ENCODE measurements around the gene GPR146. TPM values are rescaled to one million over a fixed set of nuclear protein-coding genes. Genes with fewer than 3 reads are reported as not detected.

The GPR146 gene
- total and polyA plus RNA-seq, 2 of the 8 experiments (the other 6 are each of a cell fraction or from before 2014, with no cell fraction given): 1.8 to 2.7 TPM

DNA sequence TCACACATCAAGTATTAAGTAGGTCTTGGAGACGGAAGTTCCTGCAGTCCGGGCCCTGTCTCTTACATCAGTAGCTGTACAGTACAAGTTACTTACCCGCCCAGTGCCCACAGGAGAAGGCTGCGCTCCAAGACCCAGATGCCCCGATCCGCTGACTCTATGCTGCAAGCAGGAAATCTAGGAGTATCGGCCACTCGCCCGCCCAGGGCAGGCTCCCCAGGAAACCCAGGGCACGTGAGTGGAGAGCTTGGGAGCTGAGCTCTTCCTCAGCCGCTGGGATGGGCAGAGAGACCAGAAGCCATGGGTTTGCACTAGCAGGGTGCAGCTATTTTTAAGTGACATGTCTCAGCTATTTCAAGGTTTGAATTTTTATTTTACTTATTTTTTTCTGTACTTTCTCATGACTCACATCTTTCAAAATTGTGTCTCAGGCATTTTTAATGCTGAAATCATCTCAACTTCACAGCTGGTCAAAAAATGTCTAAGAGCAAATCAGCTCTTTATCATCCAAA is 41.6 kb downstream of the GPR146 start:
- Histone ChIP-seq H3K4me2 (ENCODE audit: insufficient read depth in 1 of 2, low read depth in 2 of 2, low read length in 2 of 2) (no peak overlapping the region), H3K27me3 (replicated peaks in 1 of 4; ENCODE audit: control insufficient read depth in 3 of 4, extremely low read depth in 1 of 4, insufficient read depth in 3 of 4, low read length in 3 of 4) (no peaks in the 10 kb centered on the region), H3K27ac (ENCODE audit: low read depth, low read length) (no peak overlapping the region), H4K91ac (replicated peaks; ENCODE audit: insufficient read length, low read length) (no peak overlapping the region), H4K20me1 (replicated peaks in 1 of 2; ENCODE audit: control insufficient read depth in 1 of 2, insufficient read depth in 2 of 2, low read length in 2 of 2) (peaks cover 0 to 16% of the 10 kb centered on the region in 2 experiments), H3K9ac (replicated peaks in 1 of 4; ENCODE audit: extremely low read depth in 1 of 4, low read depth in 3 of 4, low read length in 3 of 4) (no peak overlapping the region), H2AFZ (ENCODE audit: low read length) (no peak overlapping the region), H2BK15ac (ENCODE audit: low read length) (no peak overlapping the region), H4K8ac (ENCODE audit: extremely low read depth, insufficient read depth, low read length) (no peak overlapping the region), H3K4me1 (replicated peaks in 1 of 4; ENCODE audit: control insufficient read depth in 3 of 4, insufficient read depth in 4 of 4, low read length in 3 of 4) (peaks cover 2 to 19% (median 4%) of the 10 kb centered on the region in 4 experiments), H4K5ac (ENCODE audit: insufficient read length, low read depth, low read length) (no peak overlapping the region), H3K36me3 (ENCODE audit: control insufficient read depth in 2 of 4, insufficient read depth in 4 of 4, low read length in 3 of 4) (no peaks in the 10 kb centered on the region), H3K14ac (ENCODE audit: insufficient read length) (no peak overlapping the region), H3K79me1 (ENCODE audit: low read depth, low read length) (peaks cover 2% of the 10 kb centered on the region; the same call in 1 of the 2 replicates), H2BK5ac (ENCODE audit: low read depth, low read length) (no peak overlapping the region), H2AK5ac (ENCODE audit: low read depth, low read length) (no peak overlapping the region), H3K56ac (replicated peaks; ENCODE audit: insufficient read length, low read depth, low read length) (no peak overlapping the region), H3K18ac (ENCODE audit: extremely low read depth, low read length) (no peak overlapping the region), H3K23ac (ENCODE audit: insufficient read length) (no peak overlapping the region), H3K4me3 (ENCODE audit: extremely low read depth in 1 of 4, insufficient read depth in 2 of 4, low read depth in 3 of 4, low read length in 4 of 4) (no peak overlapping the region), H3K23me2 (ENCODE audit: low read depth, low read length) (no peaks in the 10 kb centered on the region), H2BK20ac (ENCODE audit: low read length) (no peak overlapping the region), H3K79me2 (ENCODE audit: control insufficient read depth in 1 of 2, insufficient read depth in 2 of 2, low read length in 2 of 2) (peaks cover 0 to 2% of the 10 kb centered on the region in 2 experiments; a peak in 1 of 4 replicates), H2BK12ac (ENCODE audit: low read depth, low read length) (no peak overlapping the region), H3K9me3 (ENCODE audit: insufficient read depth in 2 of 2, low read depth in 1 of 2, low read length in 1 of 2) (no peaks in the 10 kb centered on the region), H2BK120ac (replicated peaks; ENCODE audit: low read depth, low read length) (no peak overlapping the region), H3K4ac (replicated peaks; ENCODE audit: insufficient read length, low read depth, low read length) (no peak overlapping the region)
- FAIRE-seq: no peak
- CTCF ChIA-PET (ENCODE audit: partially characterized antibody): interaction anchor here (0.6 to 12.1 kb wide), 32 partner anchors 9 to 496 kb away, joined by 3 to 83 read pairs (median 5); partner anchors contain the start of gene ZFAND2A
- 94% methylated on average over 11 of the region's 11 CpGs; no CpG with 5 or more reads in 1 of the 2 experiments for WGBS, 2 experiments (ENCODE audit: extremely low coverage in 1 of 2, insufficient coverage in 1 of 2, insufficient read length in 1 of 2, insufficient replicate concordance in 2 of 2, low coverage in 1 of 2, low lambda C conversion rate in 2 of 2, missing lambda C conversion rate in 1 of 2)
- TF ChIP-seq SIN3A (conservative IDR thresholded peaks at IDR 0.05 in 1 of 2, IDR thresholded peaks at IDR 0.05 in 1 of 2; ENCODE audit: low read depth in 1 of 2, low read length in 2 of 2): no peak
- TF ChIP-seq RAD21 (IDR thresholded peaks at IDR 0.05 in 1 of 2, conservative IDR thresholded peaks at IDR 0.05 in 1 of 2; ENCODE audit: low read depth in 2 of 2, low read length in 2 of 2): no peak
- no peak for TF ChIP-seq CREB1 (IDR thresholded peaks at IDR 0.05)
- TF ChIP-seq KDM4A (IDR thresholded peaks at IDR 0.05; ENCODE audit: low read depth, low read length, severe bottlenecking): no peak
- no peak for TF ChIP-seq TAF1 (IDR thresholded peaks at IDR 0.05; ENCODE audit: low read depth, low read length)
- TF ChIP-seq FOSL1 (IDR thresholded peaks at IDR 0.05; ENCODE audit: insufficient read depth, low read depth, low read length): no peak
- TF ChIP-seq CBX5 (IDR thresholded peaks at IDR 0.05; ENCODE audit: low read depth, low read length): no peak
- TF ChIP-seq GABPA (IDR thresholded peaks at IDR 0.05; ENCODE audit: borderline replicate concordance, insufficient read depth, low read length): no peak
- TF ChIP-seq JUND (IDR thresholded peaks at IDR 0.05; ENCODE audit: low read length): no peak
- TF ChIP-seq POLR2AphosphoS5 (IDR thresholded peaks at IDR 0.05; ENCODE audit: low read depth, low read length): no peak
- TF ChIP-seq BACH1 (IDR thresholded peaks at IDR 0.05; ENCODE audit: low read length): no peak
- TF ChIP-seq HDAC2 (IDR thresholded peaks at IDR 0.05; ENCODE audit: borderline replicate concordance in 1 of 2, low read depth in 2 of 2, low read length in 2 of 2): no peak
- DNase-seq (ENCODE audit: low read depth in 1 of 2, low spot score in 2 of 2): no peak
- POLR2A ChIA-PET (ENCODE audit: partially characterized antibody): interaction anchor here (0.6 to 1.0 kb wide), 4 partner anchors 17 to 958 kb away, joined by 3 to 4 read pairs (median 3); no protein-coding TSS in a partner anchor

Measured in H1 (cell line).